ENCODE results near the gene ACTN1.
A peak's percentile ranks its signal among the peaks of the same experiment; 100 is the strongest.

Gene ACTN1

GRCh38 chr14:68982581-68982980 lies 3.5 kb upstream of the ACTN1 start:
- no peak for TF ChIP-seq CTCF (IDR thresholded peaks at IDR 0.05; ENCODE audit: borderline replicate concordance, control extremely low read depth, extremely low read depth, insufficient read depth, missing control alignments)
- in situ Hi-C loops (cut with MboI; ENCODE audit: low sequenced_read_pairs, unreplicated experiment): no loop called here
- DNase-seq (ENCODE audit: low spot score): no peak

- DNase-seq (ENCODE audit: low spot score): no peak
- in situ Hi-C loops (cut with MboI; ENCODE audit: low sequenced_read_pairs, unreplicated experiment): no loop called here
- no peak for TF ChIP-seq CTCF (IDR thresholded peaks at IDR 0.05; ENCODE audit: borderline replicate concordance, control extremely low read depth, extremely low read depth, insufficient read depth, missing control alignments)
Observed at GRCh38 chr14:68981539-68981976, 2.5 kb upstream of the ACTN1 start.

- DNase-seq (ENCODE audit: low spot score): no peak
- no peak for TF ChIP-seq CTCF (IDR thresholded peaks at IDR 0.05; ENCODE audit: borderline replicate concordance, control extremely low read depth, extremely low read depth, insufficient read depth, missing control alignments)
- in situ Hi-C loops (cut with MboI; ENCODE audit: low sequenced_read_pairs, unreplicated experiment): no loop called here
Observed at GRCh38 chr14:68981139-68981538, 2.0 kb upstream of the ACTN1 start.

GRCh38 chr14:68979722-68980451 lies 785 bp upstream of the ACTN1 start:
- TF ChIP-seq CTCF (IDR thresholded peaks at IDR 0.05; ENCODE audit: borderline replicate concordance, control extremely low read depth, extremely low read depth, insufficient read depth, missing control alignments): no peak
- in situ Hi-C loops (cut with MboI; ENCODE audit: low sequenced_read_pairs, unreplicated experiment): no loop called here
- no peak for DNase-seq (ENCODE audit: low spot score)

GRCh38 chr14:68978172-68978911 lies 760 bp downstream of the ACTN1 start:
- no peak for TF ChIP-seq CTCF (IDR thresholded peaks at IDR 0.05; ENCODE audit: borderline replicate concordance, control extremely low read depth, extremely low read depth, insufficient read depth, missing control alignments)
- DNase-seq (ENCODE audit: low spot score): peak; percentile 62
- in situ Hi-C loops (cut with MboI; ENCODE audit: low sequenced_read_pairs, unreplicated experiment): no loop called here

GRCh38 chr14:68977718-68978171 lies 1.4 kb downstream of the ACTN1 start:
- no peak for TF ChIP-seq CTCF (IDR thresholded peaks at IDR 0.05; ENCODE audit: borderline replicate concordance, control extremely low read depth, extremely low read depth, insufficient read depth, missing control alignments)
- in situ Hi-C loops (cut with MboI; ENCODE audit: low sequenced_read_pairs, unreplicated experiment): no loop called here
- peak; percentile 52 for DNase-seq (ENCODE audit: low spot score)

Measured in GM13976 (cell line).